Transverse colon (tissue), 4 donors: ENCODE data around the gene GLS2.

ENCODE experiments used
- CTCF ChIP-seq, 5 experiments: fragments of 200-600 bp in 3 of 5; fragments of 450-650 bp in 2 of 5; sonication (generic) in 3 of 5; IDR thresholded peaks; 1 replicate in 2 of 5; 2 replicates in 3 of 5; pipeline ENCODE4 v1.5.1; 2016 to 2017; ENCODE audit warnings: antibody characterized with exemption in 5 of 5, inconsistent platforms in 3 of 5, mild to moderate bottlenecking in 2 of 5, moderate library complexity in 1 of 5
- EP300 ChIP-seq: sonication (generic); formaldehyde crosslinking; IDR thresholded peaks from one replicate; pipeline ENCODE4 v1.6.1; 2017; ENCODE audit warnings: antibody characterized with exemption, low read depth
- POLR2A ChIP-seq: fragments of 450-650 bp; IDR thresholded peaks from one replicate; pipeline ENCODE4 v1.6.1; 2016; ENCODE audit warnings: antibody characterized with exemption, mild to moderate bottlenecking, moderate library complexity
- POLR2AphosphoS5 ChIP-seq, 3 donors: sonication (generic); formaldehyde crosslinking; IDR thresholded peaks; one replicate each; pipeline ENCODE4 v1.6.1; 2016; ENCODE audit warnings: antibody characterized with exemption in 3 of 3

- TF ChIP-seq CTCF (IDR thresholded peaks at IDR 0.05) (no peak), POLR2AphosphoS5 (IDR thresholded peaks at IDR 0.05) (no peak), EP300 (no peak), POLR2A (no peak)
Measured at GRCh38 chr12:56520506-56520905, 32.5 kb upstream of the GLS2 start.
